AG09309 (cell line): ENCODE data around the gene HOXC12.

Experiments used
- DNase-seq: peaks from one replicate; pipeline ENCODE4 v3.0.0-alpha.2; 2010; ENCODE audit warnings: low read depth
- H3K4me3 ChIP-seq: 2 replicates; pipeline ENCODE4 v1.5.1; 2011; ENCODE audit warnings: mild to moderate bottlenecking, low read depth, low read length, moderate library complexity; ENCODE audit not compliant: control insufficient read depth
- TF ChIP-seq, protein P1 (sequence below): IDR thresholded peaks from 2 replicates; pipeline ENCODE4 v1.5.1; 2011; ENCODE audit warnings: mild to moderate bottlenecking, low read depth, low read length, inconsistent platforms; ENCODE audit not compliant: insufficient read depth, control insufficient read depth; ENCODE audit errors: missing control alignments

HOXC12 gene

DNA sequence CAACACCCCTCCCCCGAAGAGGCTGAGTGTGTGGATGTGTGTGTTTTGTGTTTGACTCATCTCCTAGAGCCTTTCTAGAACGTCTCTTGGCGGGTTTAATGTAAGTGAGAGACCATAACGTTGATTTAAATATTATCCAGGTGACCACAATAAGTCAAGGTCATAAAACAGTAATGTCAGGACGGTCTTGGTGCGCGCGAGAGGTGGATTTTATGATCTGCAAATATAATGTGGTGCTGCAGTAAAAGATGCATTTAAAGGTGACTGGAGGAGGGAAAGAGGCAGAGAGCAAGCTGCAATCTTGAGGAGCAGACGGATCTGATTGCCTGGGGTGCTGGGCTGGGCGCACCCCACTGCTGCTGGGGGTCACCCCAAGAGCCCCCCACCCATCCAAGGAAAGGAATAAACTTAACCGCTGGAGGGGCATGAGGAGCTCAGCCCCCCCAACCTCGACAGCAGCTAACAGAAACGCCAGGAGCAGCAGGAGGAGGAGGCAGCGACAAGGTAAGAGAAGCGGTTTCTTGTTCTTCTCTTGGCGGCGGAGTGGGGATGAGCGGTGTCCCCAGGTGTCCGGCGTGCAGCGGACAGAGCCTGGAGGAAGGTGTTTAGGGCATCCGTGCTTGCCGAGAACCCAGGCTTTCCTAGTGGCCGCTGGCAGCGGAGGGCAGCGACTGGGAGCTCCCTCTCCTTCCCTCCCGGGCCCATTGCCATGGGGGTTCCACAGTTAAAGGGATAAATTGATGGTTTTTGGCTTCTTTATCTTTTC lies 35.8 kb downstream of the HOXC12 start:
- TF ChIP-seq, protein P1, sequence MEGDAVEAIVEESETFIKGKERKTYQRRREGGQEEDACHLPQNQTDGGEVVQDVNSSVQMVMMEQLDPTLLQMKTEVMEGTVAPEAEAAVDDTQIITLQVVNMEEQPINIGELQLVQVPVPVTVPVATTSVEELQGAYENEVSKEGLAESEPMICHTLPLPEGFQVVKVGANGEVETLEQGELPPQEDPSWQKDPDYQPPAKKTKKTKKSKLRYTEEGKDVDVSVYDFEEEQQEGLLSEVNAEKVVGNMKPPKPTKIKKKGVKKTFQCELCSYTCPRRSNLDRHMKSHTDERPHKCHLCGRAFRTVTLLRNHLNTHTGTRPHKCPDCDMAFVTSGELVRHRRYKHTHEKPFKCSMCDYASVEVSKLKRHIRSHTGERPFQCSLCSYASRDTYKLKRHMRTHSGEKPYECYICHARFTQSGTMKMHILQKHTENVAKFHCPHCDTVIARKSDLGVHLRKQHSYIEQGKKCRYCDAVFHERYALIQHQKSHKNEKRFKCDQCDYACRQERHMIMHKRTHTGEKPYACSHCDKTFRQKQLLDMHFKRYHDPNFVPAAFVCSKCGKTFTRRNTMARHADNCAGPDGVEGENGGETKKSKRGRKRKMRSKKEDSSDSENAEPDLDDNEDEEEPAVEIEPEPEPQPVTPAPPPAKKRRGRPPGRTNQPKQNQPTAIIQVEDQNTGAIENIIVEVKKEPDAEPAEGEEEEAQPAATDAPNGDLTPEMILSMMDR: no peak
- DNase-seq: no peak
- H3K4me3 ChIP-seq: peak overlapping the region; percentile 25

DNA sequence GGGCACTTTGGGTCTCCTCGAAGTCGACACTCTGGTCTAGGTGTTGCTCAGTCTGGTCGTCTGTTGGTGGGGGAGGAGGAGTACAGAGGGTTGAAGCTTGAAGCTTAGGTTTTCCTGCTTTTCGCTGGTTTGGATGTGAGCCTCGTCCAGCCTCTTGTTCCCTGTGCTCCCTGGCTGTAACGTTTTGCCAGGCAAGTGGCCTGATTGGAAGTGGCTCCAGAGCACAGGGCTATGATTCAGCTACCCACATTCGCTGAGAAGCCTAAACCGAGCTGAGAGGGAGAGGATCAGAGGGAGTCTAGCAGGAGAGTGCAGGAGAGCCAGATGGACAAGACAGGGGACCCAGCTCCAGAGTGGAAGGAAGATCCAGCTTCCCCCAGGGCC lies 36.4 kb downstream of the HOXC12 start:
- H3K4me3 ChIP-seq: peak overlapping the region; percentile 25

DNA sequence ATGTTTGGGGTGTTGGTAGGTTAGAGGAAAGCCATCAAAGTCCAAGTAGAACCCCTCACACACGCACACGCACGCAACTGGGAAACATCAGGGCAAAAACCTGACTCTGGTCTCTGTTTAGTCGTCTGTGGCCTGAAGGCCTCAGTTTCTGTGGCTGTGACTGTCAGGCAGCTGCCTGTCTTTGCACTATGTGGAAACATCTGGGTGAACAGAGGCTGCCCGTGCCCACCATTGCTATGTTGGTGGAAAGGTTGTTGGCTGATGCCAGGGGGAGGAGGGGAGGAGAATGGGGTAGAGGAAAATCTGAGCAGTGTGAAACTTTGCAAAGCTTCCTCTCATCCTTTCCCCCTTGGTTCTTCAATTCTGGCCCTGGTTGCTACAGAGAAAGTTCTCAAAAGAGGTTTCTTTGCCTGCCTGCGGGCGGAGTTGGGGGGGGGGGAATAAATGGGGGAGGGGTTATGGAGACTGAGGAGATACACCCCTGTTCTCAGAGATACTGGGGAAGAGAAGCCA lies 37.7 kb downstream of the HOXC12 start:
- no peak for DNase-seq
- H3K4me3 ChIP-seq: no peak overlapping the region
- TF ChIP-seq, protein P1: no peak

More for the DNA sequence above, 36.4 kb downstream of the HOXC12 start:
- TF ChIP-seq, protein P1: no peak
- no peak for DNase-seq

DNA sequence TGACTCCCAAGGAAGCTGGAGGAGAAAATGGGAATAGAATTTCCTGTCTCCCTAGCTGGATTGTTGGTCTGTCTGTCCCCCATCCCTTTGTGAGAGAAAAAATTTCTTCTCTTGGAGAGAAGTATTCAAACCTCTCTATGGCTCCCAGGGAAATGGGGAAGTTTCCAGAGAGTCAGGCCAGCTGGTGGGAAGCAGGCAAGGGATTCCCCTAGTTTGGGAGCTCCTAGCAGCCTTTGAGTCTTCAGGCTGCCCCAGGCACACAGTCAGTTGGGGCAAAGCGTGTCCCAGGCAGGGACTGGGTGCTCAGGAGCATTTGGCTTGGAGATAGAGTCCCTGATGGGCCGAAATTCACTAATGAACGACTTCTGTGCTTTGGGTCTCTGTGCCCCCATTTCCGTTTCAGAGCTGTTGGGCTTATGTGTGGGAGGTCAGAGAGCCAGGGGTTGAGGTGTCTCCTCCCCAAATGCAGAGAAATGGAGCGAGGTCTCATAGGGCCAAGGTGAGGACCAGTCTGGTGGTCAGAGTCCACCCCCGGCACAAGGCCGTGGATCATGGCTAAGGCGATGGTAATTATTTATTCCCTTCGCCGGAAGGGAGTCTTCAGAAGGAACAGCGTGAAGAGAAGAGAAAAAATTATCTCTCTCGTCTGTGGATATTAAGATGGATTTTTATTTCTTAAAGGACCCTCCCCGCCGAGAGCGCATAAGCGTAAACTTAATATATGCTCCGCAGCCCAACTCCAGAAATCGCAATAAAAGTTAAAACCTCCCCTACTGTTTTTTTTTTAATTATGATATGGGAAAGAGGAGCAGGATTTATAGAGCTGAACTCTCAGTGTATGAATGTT lies 38.7 kb downstream of the HOXC12 start:
- TF ChIP-seq, protein P1: no peak
- H3K4me3 ChIP-seq: no peak overlapping the region
- no peak for DNase-seq

DNA sequence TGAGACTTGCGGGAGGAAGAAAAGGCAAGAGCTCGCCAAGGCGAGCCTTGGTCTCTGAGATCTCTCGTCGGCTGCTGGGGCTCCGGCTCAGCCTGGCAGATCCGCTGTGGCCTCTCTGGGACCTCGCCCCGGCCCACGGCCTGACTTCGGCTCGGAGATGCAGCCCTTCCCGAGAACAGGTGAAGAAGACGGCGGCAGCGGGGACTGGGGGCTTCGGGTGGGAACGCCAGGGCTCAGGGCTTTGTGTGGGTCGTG lies 39.2 kb downstream of the HOXC12 start:
- H3K4me3 ChIP-seq: no peak overlapping the region
- TF ChIP-seq, protein P1: no peak
- DNase-seq: no peak

DNA sequence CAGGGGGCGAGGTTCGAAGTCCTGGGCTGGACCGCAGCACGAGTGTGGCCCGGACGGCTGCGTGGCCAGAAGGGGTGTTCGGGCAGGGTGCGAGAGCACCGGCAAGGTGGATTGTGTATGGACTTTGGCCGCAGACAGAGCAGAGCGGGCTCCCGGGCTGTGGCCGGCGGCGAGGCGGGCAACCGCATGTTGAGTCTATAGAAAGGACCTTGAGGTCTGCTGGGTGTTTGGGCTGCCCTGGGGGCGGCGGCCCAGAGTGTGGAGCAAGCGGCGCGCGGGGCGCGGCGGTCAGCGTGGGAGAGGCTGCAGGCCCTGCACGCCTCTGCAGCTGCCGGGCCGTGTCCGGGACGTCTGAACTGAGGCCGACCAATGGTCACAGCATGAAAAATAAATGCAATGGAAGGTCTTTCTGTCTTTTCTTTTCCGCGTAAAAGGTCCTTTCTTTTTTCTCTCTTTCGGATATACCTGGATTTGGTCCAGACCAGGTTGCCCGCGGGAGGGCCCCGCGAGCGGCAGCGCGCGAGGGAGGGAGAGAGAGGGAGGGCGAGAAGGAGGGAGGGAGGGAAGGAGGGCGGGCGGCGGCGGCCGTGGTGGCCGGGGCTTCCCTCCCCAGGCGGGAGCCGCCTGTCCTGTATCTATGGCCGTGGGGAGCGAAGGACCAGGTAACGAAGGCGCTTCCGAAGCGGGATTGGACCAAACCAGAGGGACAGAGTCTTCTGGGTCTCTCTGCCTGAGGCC lies 39.7 kb downstream of the HOXC12 start:
- peak overlapping the region; percentile 7 for H3K4me3 ChIP-seq
- DNase-seq: no peak
- TF ChIP-seq, protein P1: no peak
